HG03442 (cell line): ENCODE data around the gene POLRMT.
"Not testable (repeated sequence)": the region's sequence is repeated elsewhere in the genome, so short reads cannot be mapped to it uniquely, and the experiment has no call there.

Experiments used
- ATAC-seq: cut with Tn5 transposase; IDR thresholded peaks from one replicate; pipeline ENCODE4 v1.9.1; 2021; ENCODE audit warnings: mild to moderate bottlenecking, moderate library complexity; ENCODE audit not compliant: unreplicated experiment

Gene POLRMT

GRCh38 chr19:595326-596262 lies 37.7 kb downstream of the POLRMT start:
- no peak for ATAC-seq

- ATAC-seq, result no peak
These were observed 39.0 kb downstream of the POLRMT start for GRCh38 chr19:594265-594870.

DNA sequence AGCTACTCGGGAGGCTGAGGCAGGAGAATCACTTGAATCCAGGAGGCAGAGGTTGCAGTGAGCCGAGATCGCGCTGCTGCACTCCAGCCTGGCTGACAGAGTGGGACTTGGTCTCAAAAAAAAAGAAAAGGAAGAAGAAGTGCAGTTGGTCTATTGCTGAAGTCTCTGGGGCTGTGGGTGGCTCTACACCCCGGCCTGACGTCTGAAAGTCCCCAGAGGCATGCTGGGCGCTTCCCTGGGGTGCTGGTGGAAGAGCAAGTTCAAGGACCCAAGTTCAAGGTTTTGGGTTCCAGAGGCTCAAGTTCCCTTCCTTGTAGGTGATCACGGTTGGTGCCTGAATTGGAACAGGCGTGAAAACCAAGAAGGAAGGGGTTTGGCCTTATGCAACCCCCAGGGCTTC lies 39.8 kb downstream of the POLRMT start:
- no peak for ATAC-seq

GRCh38 chr19:593055-593454 lies 40.3 kb downstream of the POLRMT start:
- no peak for ATAC-seq

- no peak for ATAC-seq
These were observed 41.2 kb downstream of the POLRMT start for GRCh38 chr19:592101-592500.

- ATAC-seq, result no peak
These were observed 42.0 kb downstream of the POLRMT start for GRCh38 chr19:591099-591958.

GRCh38 chr19:590750-591098 lies 42.6 kb downstream of the POLRMT start:
- ATAC-seq, result no peak

GRCh38 chr19:590396-590745 lies 43.0 kb downstream of the POLRMT start:
- ATAC-seq, result no peak

GRCh38 chr19:589693-590395 lies 43.5 kb downstream of the POLRMT start, which contains the start of gene HCN2:
HCN2 (plus strand) TSS chr19:589881; CDS start chr19:589946, 65 bp downstream.
- no peak for ATAC-seq

GRCh38 chr19:588741-589692 lies 44.3 kb downstream of the POLRMT start:
- no peak for ATAC-seq

GRCh38 chr19:588093-588740 lies 45.1 kb downstream of the POLRMT start:
- no peak for ATAC-seq

DNA sequence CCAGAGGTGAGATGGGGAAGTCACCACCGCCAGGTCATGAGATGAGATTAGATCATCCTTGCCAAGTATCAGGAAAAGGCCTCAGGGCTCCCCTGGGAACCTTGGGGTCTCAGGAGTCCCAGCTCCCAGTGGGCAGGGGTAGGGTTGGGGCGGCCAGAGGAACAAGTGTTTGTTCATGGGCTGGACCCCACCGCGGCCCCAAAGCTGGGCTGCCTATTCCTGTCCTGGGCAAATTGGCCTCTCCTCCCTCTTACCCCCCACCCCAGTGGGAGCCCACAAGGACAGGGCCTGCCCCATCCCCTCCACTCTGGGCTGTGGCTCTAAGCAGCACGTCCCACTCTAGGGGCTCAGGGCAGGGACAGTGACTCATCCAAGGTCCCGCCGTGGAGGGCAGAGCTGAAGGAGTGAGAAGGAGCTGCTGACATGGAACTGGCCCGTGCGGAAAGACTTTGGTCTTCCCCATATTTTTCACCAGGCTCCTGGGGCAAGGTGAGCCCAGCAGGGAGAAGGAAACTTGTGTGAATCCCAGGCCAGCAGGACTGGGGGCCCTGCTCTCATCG lies 47.7 kb downstream of the POLRMT start:
- no peak for ATAC-seq

DNA sequence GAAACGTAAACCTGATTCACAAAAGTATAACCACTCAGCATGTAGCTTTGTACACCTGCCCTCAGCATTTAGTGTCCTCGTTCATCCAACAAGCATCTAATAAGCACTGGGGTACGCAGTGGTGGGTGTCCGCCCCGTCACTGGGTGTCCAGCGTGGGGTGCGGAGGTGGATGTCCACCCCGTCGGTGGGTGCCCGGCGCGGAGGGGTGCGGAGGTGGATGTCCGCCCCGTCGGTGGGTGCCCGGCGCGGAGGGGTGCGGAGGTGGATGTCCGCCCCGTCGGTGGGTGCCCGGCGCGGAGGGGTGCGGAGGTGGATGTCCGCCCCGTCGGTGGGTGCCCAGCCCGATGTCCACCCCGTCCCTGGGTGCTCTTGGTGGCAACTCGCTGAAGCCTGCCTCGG lies 48.2 kb downstream of the POLRMT start:
- ATAC-seq, result not testable (repeated sequence)

GRCh38 chr19:584240-585001 lies 48.9 kb downstream of the POLRMT start:
- ATAC-seq, result no peak

GRCh38 chr19:583968-584239 lies 49.4 kb downstream of the POLRMT start:
- ATAC-seq, result no peak

DNA sequence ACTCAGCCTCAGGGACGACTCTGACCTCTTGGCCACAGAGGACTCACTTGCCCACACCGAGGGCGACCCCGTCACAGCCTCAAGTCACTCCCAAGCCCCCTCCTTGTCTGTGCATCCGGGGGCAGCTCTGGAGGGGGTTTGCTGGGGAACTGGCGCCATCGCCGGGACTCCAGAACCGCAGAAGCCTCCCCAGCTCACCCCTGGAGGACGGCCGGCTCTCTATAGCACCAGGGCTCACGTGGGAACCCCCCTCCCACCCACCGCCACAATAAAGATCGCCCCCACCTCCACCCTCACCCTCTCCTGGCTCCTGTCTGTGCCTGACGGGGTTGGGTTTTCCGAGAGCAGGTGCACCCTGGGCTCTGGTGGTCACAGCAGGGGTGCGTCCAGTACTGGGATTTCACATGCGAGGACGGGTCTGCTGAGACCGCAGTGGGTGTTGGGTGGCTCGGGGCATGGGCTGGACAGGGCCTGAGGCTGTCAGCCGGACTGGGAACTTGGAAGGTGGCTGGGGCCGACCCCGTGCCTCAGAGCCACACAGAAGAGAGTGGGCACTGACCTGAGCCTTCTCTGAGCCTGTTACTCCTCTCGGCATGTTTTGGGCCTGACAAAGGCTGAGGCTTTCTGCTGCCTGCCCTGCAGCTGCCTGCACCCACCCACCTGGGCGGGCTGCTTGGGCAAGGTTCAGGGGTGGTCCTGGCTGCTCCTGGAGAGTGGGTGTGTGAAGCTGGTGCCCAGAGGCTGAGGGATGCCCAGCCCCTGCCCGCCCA lies 50.0 kb downstream of the POLRMT start:
- no peak for ATAC-seq

DNA sequence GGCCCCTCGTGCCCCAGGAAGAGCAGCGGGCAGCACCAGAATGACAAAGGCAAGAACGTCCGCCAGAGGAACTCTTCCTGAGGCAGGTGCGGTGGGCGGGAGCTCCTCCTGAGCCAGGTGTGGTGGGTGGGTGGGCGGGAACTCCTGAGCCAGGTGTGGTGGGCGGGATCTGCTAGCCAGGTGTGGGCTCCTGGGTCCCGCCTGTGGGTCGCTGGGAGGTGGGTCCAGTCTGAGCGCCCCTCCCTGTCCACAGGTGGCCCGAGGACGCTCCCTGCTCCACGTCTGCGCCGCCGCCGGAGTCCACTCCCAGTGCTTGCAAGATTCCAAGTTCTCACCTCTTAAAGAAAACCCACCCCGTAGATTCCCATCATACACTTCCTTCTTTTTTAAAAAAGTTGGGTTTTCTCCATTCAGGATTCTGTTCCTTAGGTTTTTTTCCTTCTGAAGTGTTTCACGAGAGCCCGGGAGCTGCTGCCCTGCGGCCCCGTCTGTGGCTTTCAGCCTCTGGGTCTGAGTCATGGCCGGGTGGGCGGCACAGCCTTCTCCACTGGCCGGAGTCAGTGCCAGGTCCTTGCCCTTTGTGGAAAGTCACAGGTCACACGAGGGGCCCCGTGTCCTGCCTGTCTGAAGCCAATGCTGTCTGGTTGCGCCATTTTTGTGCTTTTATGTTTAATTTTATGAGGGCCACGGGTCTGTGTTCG lies 50.7 kb downstream of the POLRMT start:
- no peak for ATAC-seq
